ENCODE measurements around the gene OSBPL3.

OSBPL3 gene

GRCh38 chr7:24916463-24917040, 63.4 kb downstream of the OSBPL3 start:
- Histone ChIP-seq H3K4me1 (peaks cover 13 to 33% (median 19%) of the 10 kb centered on the region in 10 experiments), H3K4me3 (no peak overlapping the region), H4K20me1 (peaks cover 0 to 25% (median 0%) of the 10 kb centered on the region in 11 experiments; a peak in 2 of 22 replicates), H3K9ac (no peak overlapping the region), H3K27ac (no peak overlapping the region), H3K36me3 (0 out of 22 replicates have a peak, but pooled peaks cover 0 to 5% (median 0%) of the 10 kb centered on the region in 11 experiments), H3K9me3 (replicated peaks in 1 of 11) (0 out of 22 replicates have a peak, but pooled peaks cover 0 to 5% (median 0%) of the 10 kb centered on the region in 11 experiments), H3K27me3 (no peaks in the 10 kb centered on the region), H3K4me2 (peak overlapping the region in 6 of 11 experiments; percentile 13 to 47 (median 22); a peak in 7 of 22 replicates)
- no peak for TF ChIP-seq Cebpa-rat (IDR thresholded peaks at IDR 0.05)

- no peak overlapping the region for H3K9ac ChIP-seq
- peaks cover 25 to 42% (median 30%) of the 10 kb centered on the region in 10 experiments for H3K4me1 ChIP-seq
These were observed 65.5 kb downstream of the OSBPL3 start for GRCh38 chr7:24914465-24914859.

GRCh38 chr7:24913801-24914464, 66.0 kb downstream of the OSBPL3 start:
- Histone ChIP-seq H3K9ac (no peak overlapping the region), H3K9me3 (replicated peaks in 1 of 11) (peaks cover 0 to 7% (median 0%) of the 10 kb centered on the region in 11 experiments; a peak in 2 of 22 replicates), H3K4me1 (peaks cover 25 to 47% (median 30%) of the 10 kb centered on the region in 10 experiments), H3K4me2 (no peak overlapping the region), H3K27ac (no peak overlapping the region), H4K20me1 (peaks cover 0 to 20% (median 0%) of the 10 kb centered on the region in 11 experiments; a peak in 3 of 22 replicates), H3K36me3 (0 out of 22 replicates have a peak, but pooled peaks cover 0 to 5% (median 0%) of the 10 kb centered on the region in 11 experiments), H3K4me3 (no peak overlapping the region), H3K27me3 (no peaks in the 10 kb centered on the region)
- no peak for TF ChIP-seq Cebpa-rat (IDR thresholded peaks at IDR 0.05)

More at GRCh38 chr7:24914465-24914859, 65.5 kb downstream of the OSBPL3 start:
- peaks cover 0 to 20% (median 0%) of the 10 kb centered on the region in 11 experiments; a peak in 3 of 22 replicates for H4K20me1 ChIP-seq
- H3K36me3 ChIP-seq, result 0 out of 22 replicates have a peak, but pooled peaks cover 0 to 5% (median 0%) of the 10 kb centered on the region in 11 experiments
- H3K4me3 ChIP-seq, result no peak overlapping the region
- no peaks in the 10 kb centered on the region for H3K27me3 ChIP-seq
- H3K4me2 ChIP-seq, result no peak overlapping the region; a peak in 1 of 22 replicates
- no peak overlapping the region for H3K27ac ChIP-seq
- H3K9me3 ChIP-seq (replicated peaks in 1 of 11), result peaks cover 0 to 7% (median 0%) of the 10 kb centered on the region in 11 experiments; a peak in 2 of 22 replicates
- TF ChIP-seq Cebpa-rat (IDR thresholded peaks at IDR 0.05), result no peak

- TF ChIP-seq Cebpa-rat (IDR thresholded peaks at IDR 0.05), result no peak
- Histone ChIP-seq H4K20me1 (peaks cover 0 to 18% (median 0%) of the 10 kb centered on the region in 11 experiments; a peak in 3 of 22 replicates), H3K27me3 (no peaks in the 10 kb centered on the region), H3K27ac (no peak overlapping the region), H3K9me3 (replicated peaks in 1 of 11) (peaks cover 0 to 7% (median 0%) of the 10 kb centered on the region in 11 experiments; a peak in 2 of 22 replicates), H3K9ac (no peak overlapping the region), H3K4me3 (no peak overlapping the region), H3K4me2 (peak overlapping the region in 4 of 11 experiments; percentile 3 to 77 (median 46); a peak in 2 of 22 replicates), H3K4me1 (peaks cover 24 to 56% (median 31%) of the 10 kb centered on the region in 10 experiments), H3K36me3 (0 out of 22 replicates have a peak, but pooled peaks cover 0 to 5% (median 0%) of the 10 kb centered on the region in 11 experiments)
These were observed 67.0 kb downstream of the OSBPL3 start for GRCh38 chr7:24912874-24913514.

- H3K36me3 ChIP-seq, result 0 out of 22 replicates have a peak, but pooled peaks cover 0 to 5% (median 0%) of the 10 kb centered on the region in 11 experiments
- no peak for TF ChIP-seq Cebpa-rat (IDR thresholded peaks at IDR 0.05)
- H3K27ac ChIP-seq, result no peak overlapping the region
- H3K9ac ChIP-seq, result no peak overlapping the region
- H4K20me1 ChIP-seq, result peaks cover 0 to 20% (median 0%) of the 10 kb centered on the region in 11 experiments; a peak in 3 of 22 replicates
- peak overlapping the region in 2 of 11 experiments; percentile 72 to 77; a peak in 3 of 22 replicates for H3K4me2 ChIP-seq
- no peaks in the 10 kb centered on the region for H3K27me3 ChIP-seq
- H3K9me3 ChIP-seq (replicated peaks in 1 of 11), result peaks cover 0 to 7% (median 0%) of the 10 kb centered on the region in 11 experiments; a peak in 2 of 22 replicates
- peaks cover 24 to 62% (median 35%) of the 10 kb centered on the region in 10 experiments for H3K4me1 ChIP-seq
- no peak overlapping the region for H3K4me3 ChIP-seq
These were observed 67.6 kb downstream of the OSBPL3 start for GRCh38 chr7:24912424-24912823.

- peaks cover 0 to 7% (median 1%) of the 10 kb centered on the region in 11 experiments; a peak in 4 of 22 replicates for H3K9me3 ChIP-seq (replicated peaks in 1 of 11)
- TF ChIP-seq Cebpa-rat (IDR thresholded peaks at IDR 0.05), result no peak
- H3K27ac ChIP-seq, result peak overlapping the region in 4 of 11 experiments; percentile 23 to 62 (median 40); a peak in 6 of 22 replicates
- H3K36me3 ChIP-seq, result peaks cover 0 to 8% (median 0%) of the 10 kb centered on the region in 11 experiments; a peak in 3 of 22 replicates
- H3K4me2 ChIP-seq, result peak overlapping the region in 10 of 11 experiments; percentile 2 to 77 (median 50); a peak in 17 of 22 replicates
- no peaks in the 10 kb centered on the region for H3K27me3 ChIP-seq
- H3K9ac ChIP-seq, result no peak overlapping the region
- peaks cover 16 to 63% (median 31%) of the 10 kb centered on the region in 10 experiments; a peak in 17 of 20 replicates for H3K4me1 ChIP-seq
- H3K4me3 ChIP-seq, result no peak overlapping the region
- H4K20me1 ChIP-seq, result peaks cover 0 to 27% (median 0%) of the 10 kb centered on the region in 11 experiments; a peak in 3 of 22 replicates
These were observed 68.8 kb downstream of the OSBPL3 start for GRCh38 chr7:24911213-24911603.

- H4K20me1 ChIP-seq, result peaks cover 0 to 27% (median 0%) of the 10 kb centered on the region in 11 experiments; a peak in 3 of 22 replicates
- H3K9me3 ChIP-seq (replicated peaks in 1 of 11), result peaks cover 0 to 11% (median 6%) of the 10 kb centered on the region in 11 experiments; a peak in 6 of 22 replicates
- TF ChIP-seq Cebpa-rat (IDR thresholded peaks at IDR 0.05), result no peak
- H3K27ac ChIP-seq, result peak overlapping the region in 5 of 11 experiments; percentile 20 to 62 (median 52); a peak in 7 of 22 replicates
- H3K4me3 ChIP-seq, result no peak overlapping the region
- peak overlapping the region in 10 of 11 experiments; percentile 2 to 77 (median 50); a peak in 18 of 22 replicates for H3K4me2 ChIP-seq
- H3K36me3 ChIP-seq, result peaks cover 0 to 13% (median 0%) of the 10 kb centered on the region in 11 experiments; a peak in 4 of 22 replicates
- no peaks in the 10 kb centered on the region for H3K27me3 ChIP-seq
- no peak overlapping the region for H3K9ac ChIP-seq
- H3K4me1 ChIP-seq, result peaks cover 16 to 63% (median 31%) of the 10 kb centered on the region in 10 experiments; a peak in 17 of 20 replicates
These were observed 69.3 kb downstream of the OSBPL3 start for GRCh38 chr7:24910551-24911212.
